ENCODE results near the gene UGT1A9.

The UGT1A9 gene

GRCh38 chr2:233758849-233759248, 87.2 kb downstream of the UGT1A9 start:
- no peak for DNase-seq (ENCODE audit: low spot score)

- peak; percentile 35 for DNase-seq (ENCODE audit: low spot score)
Observed at GRCh38 chr2:233760043-233760442, 88.3 kb downstream of the UGT1A9 start, which contains the start of gene UGT1A1. UGT1A1 (plus strand) TSS chr2:233760270; CDS start chr2:233760288, 18 bp downstream.

- DNase-seq (ENCODE audit: low spot score) = no peak
Observed at GRCh38 chr2:233761040-233761769, 89.5 kb downstream of the UGT1A9 start.

- no peak for DNase-seq (ENCODE audit: low spot score)
Observed at GRCh38 chr2:233764264-233764663, 92.6 kb downstream of the UGT1A9 start.

- DNase-seq (ENCODE audit: low spot score) = no peak
Observed at GRCh38 chr2:233764761-233765160, 93.1 kb downstream of the UGT1A9 start.

GRCh38 chr2:233766416-233766815, 94.7 kb downstream of the UGT1A9 start:
- no peak for DNase-seq (ENCODE audit: low spot score)

GRCh38 chr2:233768076-233768475, 96.4 kb downstream of the UGT1A9 start:
- no peak for DNase-seq (ENCODE audit: low spot score)

- DNase-seq (ENCODE audit: low spot score) = no peak
Observed at GRCh38 chr2:233769260-233769659, 97.6 kb downstream of the UGT1A9 start.

- no peak for DNase-seq (ENCODE audit: low spot score)
Observed at GRCh38 chr2:233772153-233772552, 100.5 kb downstream of the UGT1A9 start.

GRCh38 chr2:233772583-233772982, 100.9 kb downstream of the UGT1A9 start:
- DNase-seq (ENCODE audit: low spot score) = no peak

GRCh38 chr2:233773854-233774253, 102.2 kb downstream of the UGT1A9 start:
- DNase-seq (ENCODE audit: low spot score) = no peak

- no peak for DNase-seq (ENCODE audit: low spot score)
Observed at GRCh38 chr2:233775414-233775813, 103.7 kb downstream of the UGT1A9 start.

GRCh38 chr2:233778030-233778429, 106.3 kb downstream of the UGT1A9 start, which contains the start of gene MROH2A:
MROH2A (plus strand) TSS chr2:233778330; CDS start chr2:233779359, 1,029 bp downstream.
- no peak for DNase-seq (ENCODE audit: low spot score)

- DNase-seq (ENCODE audit: low spot score) = no peak
Observed at GRCh38 chr2:233779722-233780121, 108.0 kb downstream of the UGT1A9 start.

- no peak for DNase-seq (ENCODE audit: low spot score)
Observed at GRCh38 chr2:233780771-233781170, 109.1 kb downstream of the UGT1A9 start.

GRCh38 chr2:233789554-233789953, 117.9 kb downstream of the UGT1A9 start:
- no peak for DNase-seq (ENCODE audit: low spot score)

GRCh38 chr2:233791151-233791882, 119.6 kb downstream of the UGT1A9 start:
- no peak for DNase-seq (ENCODE audit: low spot score)

GRCh38 chr2:233791883-233792329, 120.2 kb downstream of the UGT1A9 start:
- no peak for DNase-seq (ENCODE audit: low spot score)

- no peak for DNase-seq (ENCODE audit: low spot score)
Observed at GRCh38 chr2:233792720-233793119, 121.0 kb downstream of the UGT1A9 start.

GRCh38 chr2:233793465-233794127, 121.9 kb downstream of the UGT1A9 start:
- no peak for DNase-seq (ENCODE audit: low spot score)

GRCh38 chr2:233794128-233794658, 122.5 kb downstream of the UGT1A9 start:
- DNase-seq (ENCODE audit: low spot score) = no peak

- DNase-seq (ENCODE audit: low spot score) = no peak
Observed at GRCh38 chr2:233795735-233796171, 124.1 kb downstream of the UGT1A9 start.
